ENCODE results near the gene GNG14. TPM values are rescaled to one million over a fixed set of nuclear protein-coding genes. Genes with fewer than 3 reads are reported as not detected.

The GNG14 gene
- total and polyA plus RNA-seq, 12 donors: not detected

GRCh38 chr19:12701596-12702282 lies 13.9 kb downstream of the GNG14 start:
- intact Hi-C loops (cut with DNase I): no loop called here
- H3K4me1 ChIP-seq (replicated peaks in 1 of 2): peaks cover 0 to 6% of the 10 kb centered on the region in 2 donors
- no peaks in the 10 kb centered on the region for H3K27me3 ChIP-seq
- WGBS, 4 donors: 79 to 87% (median 84%) methylated on average over 19 to 33 of the region's 33 CpGs
- peaks cover 0 to 67% of the 10 kb centered on the region in 2 donors for H3K36me3 ChIP-seq (replicated peaks in 1 of 2)
- no peaks in the 10 kb centered on the region for H3K9me3 ChIP-seq (replicated peaks in 1 of 3)
- TF ChIP-seq CTCF (IDR thresholded peaks at IDR 0.05) (no peak), POLR2A (IDR thresholded peaks at IDR 0.05) (no peak)
- no peak overlapping the region for H3K27ac ChIP-seq
- H3K4me3 ChIP-seq: no peak overlapping the region
- DNase-seq: no peak

GRCh38 chr19:12703046-12703445 lies 15.2 kb downstream of the GNG14 start:
- peaks cover 0 to 80% of the 10 kb centered on the region in 2 donors for H3K36me3 ChIP-seq (replicated peaks in 1 of 2)
- TF ChIP-seq POLR2A (IDR thresholded peaks at IDR 0.05): no peak
- TF ChIP-seq CTCF (IDR thresholded peaks at IDR 0.05): no peak
- 67 to 79% (median 70%) methylated on average over 9 of the region's 9 CpGs for WGBS, 4 donors

GRCh38 chr19:12705169-12705568 lies 17.4 kb downstream of the GNG14 start:
- DNase-seq: no peak
- H3K27ac ChIP-seq: no peak overlapping the region
- H3K4me1 ChIP-seq (replicated peaks in 1 of 2): no peaks in the 10 kb centered on the region
- intact Hi-C loops (cut with DNase I): no loop called here
- no peak overlapping the region for H3K4me3 ChIP-seq
- H3K27me3 ChIP-seq: no peaks in the 10 kb centered on the region
- 92 to 95% (median 93%) methylated on average over 6 to 13 of the region's 13 CpGs for WGBS, 4 donors
- no peaks in the 10 kb centered on the region for H3K9me3 ChIP-seq (replicated peaks in 1 of 3)
- TF ChIP-seq POLR2A (IDR thresholded peaks at IDR 0.05) (no peak), CTCF (IDR thresholded peaks at IDR 0.05) (no peak)
- peaks cover 0 to 99% of the 10 kb centered on the region in 2 donors for H3K36me3 ChIP-seq (replicated peaks in 1 of 2)

More at GRCh38 chr19:12703046-12703445, 15.2 kb downstream of the GNG14 start:
- intact Hi-C loops (cut with DNase I): no loop called here
- Histone ChIP-seq H3K9me3 (replicated peaks in 1 of 3) (no peaks in the 10 kb centered on the region), H3K27ac (no peak overlapping the region), H3K4me3 (no peak overlapping the region), H3K27me3 (no peaks in the 10 kb centered on the region), H3K4me1 (replicated peaks in 1 of 2) (no peaks in the 10 kb centered on the region)
- DNase-seq: no peak

- H3K36me3 ChIP-seq (replicated peaks in 1 of 2): peaks cover 0 to 99% of the 10 kb centered on the region in 2 donors
- H3K27ac ChIP-seq: no peak overlapping the region
- H3K4me3 ChIP-seq: no peak overlapping the region
- intact Hi-C loops (cut with DNase I): no loop called here
- DNase-seq: no peak
- TF ChIP-seq POLR2A (IDR thresholded peaks at IDR 0.05): no peak
- TF ChIP-seq CTCF (IDR thresholded peaks at IDR 0.05): no peak
- no peaks in the 10 kb centered on the region for H3K9me3 ChIP-seq (replicated peaks in 1 of 3)
- H3K27me3 ChIP-seq: no peaks in the 10 kb centered on the region
- WGBS, 4 donors: 82 to 87% (median 83%) methylated on average over 9 to 29 of the region's 29 CpGs
- no peaks in the 10 kb centered on the region for H3K4me1 ChIP-seq (replicated peaks in 1 of 2)
Measured at GRCh38 chr19:12705654-12706331, 18.0 kb downstream of the GNG14 start.
